Mucosa of gallbladder (tissue), 1 donor: ENCODE data around the gene HCN2. TPM values are rescaled to one million over a fixed set of nuclear protein-coding genes. Genes with fewer than 3 reads are reported as not detected.
A peak's percentile ranks its signal among the peaks of the same experiment; 100 is the strongest.

Source experiments
- DNase-seq: peaks from one replicate; pipeline ENCODE4 v3.0.0-alpha.2; 2020; ENCODE audit warnings: low spot score
- total RNA-seq: library from RNA; stranded (reverse); gene quantifications from one replicate; pipeline ENCODE4 v1.2.1, GENCODE V29; 2021
- donor health status: DM: no; HTN: no; CAD: no.

HCN2 gene
- total RNA-seq, 1 donor from 2014 or later = 0.40 TPM

- no peak for DNase-seq
Measured at GRCh38 chr19:571566-571974, 18.1 kb upstream of the HCN2 start.

- peak; percentile 99 for DNase-seq
Measured at GRCh38 chr19:572140-572742, 17.4 kb upstream of the HCN2 start, which contains the start of gene BSG. TSS of gene BSG (plus strand) at chr19:572596. CDS start at chr19:572635, 39 bp downstream.

DNA sequence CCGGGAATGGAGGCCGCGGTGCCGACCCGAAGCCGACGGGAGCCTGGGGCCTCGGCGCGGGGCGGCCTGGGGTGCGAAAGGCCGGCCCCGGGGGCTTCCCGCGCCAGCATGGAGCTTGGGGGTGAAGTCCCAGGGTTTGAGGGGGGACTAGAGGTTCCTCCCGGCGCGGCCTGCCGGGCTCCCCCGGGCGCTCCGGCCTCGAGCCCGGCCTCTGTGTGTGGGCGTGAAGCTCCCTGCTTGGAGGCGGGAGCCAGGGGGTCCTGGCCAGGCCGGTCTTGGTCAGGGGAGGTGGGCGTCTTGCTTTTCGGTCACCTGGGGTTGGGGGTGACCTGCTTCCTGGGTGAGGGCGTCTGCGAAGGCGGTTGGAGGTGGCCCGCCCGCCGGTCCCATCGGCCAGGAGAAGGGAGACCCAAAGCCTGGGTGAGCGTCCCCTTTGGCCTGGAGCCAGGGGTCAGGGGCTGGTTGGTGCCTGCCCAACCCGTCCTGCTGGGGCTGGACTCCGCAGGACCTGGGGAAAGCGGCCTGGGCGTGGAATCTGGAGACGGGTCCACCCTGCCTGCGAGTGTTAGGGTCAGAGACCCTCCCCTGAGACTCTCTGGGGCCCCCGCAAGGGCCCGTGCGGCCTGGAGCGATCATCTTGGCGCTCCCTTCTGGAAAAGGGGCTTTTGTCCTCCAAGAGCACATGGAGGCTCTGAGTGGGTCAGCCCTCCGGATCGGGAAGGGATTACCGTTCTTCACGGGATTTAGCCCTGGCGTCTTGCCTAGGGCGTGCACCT, 16.8 kb upstream of the HCN2 start:
- peak; percentile 38 for DNase-seq

- DNase-seq = no peak
Measured at GRCh38 chr19:573519-573825, 16.2 kb upstream of the HCN2 start.

DNA sequence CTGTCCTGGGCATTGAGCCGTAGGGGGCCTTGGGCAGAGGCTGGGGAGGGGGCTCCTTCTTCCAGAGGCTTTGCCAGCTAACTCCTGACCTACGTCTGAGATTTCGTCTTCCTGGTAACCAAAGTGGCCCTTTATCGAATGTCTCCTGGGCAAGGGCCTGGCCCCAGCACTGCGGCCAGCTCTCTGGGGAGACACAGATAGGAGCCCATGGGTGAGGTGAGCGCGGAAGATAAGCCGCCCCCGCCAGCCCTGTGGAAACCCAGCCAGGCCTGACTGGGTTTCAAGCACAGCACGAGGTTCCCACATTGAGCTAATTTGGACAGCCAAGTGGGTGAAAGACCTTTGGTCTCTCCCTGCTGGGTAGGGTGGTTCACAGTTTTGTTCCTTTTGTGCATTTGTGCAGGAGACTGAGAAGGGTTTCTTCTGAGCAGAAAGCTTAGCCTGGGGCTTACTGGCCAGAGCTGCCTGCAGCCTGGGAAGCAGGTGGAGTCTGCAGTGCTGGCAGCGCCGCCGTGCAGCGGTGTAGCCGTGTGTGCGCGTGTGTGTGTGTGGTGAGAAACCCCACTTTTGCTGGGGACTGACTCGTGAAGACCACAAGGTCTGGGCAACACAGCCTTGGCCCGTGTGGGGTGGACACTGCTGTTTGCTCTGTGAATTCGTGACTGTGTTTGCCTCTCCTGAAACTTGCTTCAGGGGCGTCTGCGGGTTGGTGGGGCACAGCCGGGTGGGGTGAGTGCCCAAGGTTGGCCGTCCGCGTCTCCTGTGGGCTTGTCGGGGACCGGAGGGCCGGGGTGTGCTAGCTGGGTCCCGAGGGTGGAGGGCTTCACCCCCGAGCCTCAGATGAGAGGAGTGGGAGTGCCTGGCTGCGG, 14.8 kb upstream of the HCN2 start:
- no peak for DNase-seq

- no peak for DNase-seq
Measured at GRCh38 chr19:575527-576506, 13.9 kb upstream of the HCN2 start.

- no peak for DNase-seq
Measured at GRCh38 chr19:576768-577438, 12.8 kb upstream of the HCN2 start.

DNA sequence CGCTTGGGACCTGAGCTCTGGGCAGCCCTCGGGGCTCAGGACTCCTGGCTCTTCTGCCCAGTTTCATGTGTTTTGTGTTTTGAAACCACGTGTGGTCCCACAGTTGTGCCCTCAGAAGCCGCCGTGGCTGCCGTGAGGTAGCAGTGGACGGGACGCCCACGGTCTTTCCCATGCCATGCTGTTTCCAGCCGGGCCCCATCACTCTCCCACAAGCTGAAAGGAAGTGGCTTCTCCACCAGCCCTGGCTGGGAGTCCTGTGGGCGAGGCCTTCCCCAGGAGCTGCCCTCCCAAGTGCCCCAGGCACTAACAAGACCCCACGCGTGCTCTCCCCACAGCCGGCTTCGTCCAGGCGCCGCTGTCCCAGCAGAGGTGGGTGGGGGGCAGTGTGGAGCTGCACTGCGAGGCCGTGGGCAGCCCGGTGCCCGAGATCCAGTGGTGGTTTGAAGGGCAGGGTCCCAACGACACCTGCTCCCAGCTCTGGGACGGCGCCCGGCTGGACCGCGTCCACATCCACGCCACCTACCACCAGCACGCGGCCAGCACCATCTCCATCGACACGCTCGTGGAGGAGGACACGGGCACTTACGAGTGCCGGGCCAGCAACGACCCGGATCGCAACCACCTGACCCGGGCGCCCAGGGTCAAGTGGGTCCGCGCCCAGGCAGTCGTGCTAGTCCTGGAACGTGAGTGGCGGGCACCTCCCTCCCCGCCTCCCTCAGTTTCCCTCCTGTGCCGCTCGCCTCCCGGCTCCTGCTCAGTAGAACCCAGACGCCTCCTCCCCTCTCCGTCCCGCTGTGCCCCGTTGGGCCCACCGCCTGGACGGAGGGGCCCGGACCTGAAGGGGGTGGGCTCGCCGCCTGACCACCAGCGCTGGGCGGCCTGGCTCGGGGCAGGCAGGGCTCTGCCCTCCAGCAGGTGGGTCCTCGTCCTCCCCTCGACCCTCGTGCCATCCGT, 12.0 kb upstream of the HCN2 start:
- no peak for DNase-seq

DNA sequence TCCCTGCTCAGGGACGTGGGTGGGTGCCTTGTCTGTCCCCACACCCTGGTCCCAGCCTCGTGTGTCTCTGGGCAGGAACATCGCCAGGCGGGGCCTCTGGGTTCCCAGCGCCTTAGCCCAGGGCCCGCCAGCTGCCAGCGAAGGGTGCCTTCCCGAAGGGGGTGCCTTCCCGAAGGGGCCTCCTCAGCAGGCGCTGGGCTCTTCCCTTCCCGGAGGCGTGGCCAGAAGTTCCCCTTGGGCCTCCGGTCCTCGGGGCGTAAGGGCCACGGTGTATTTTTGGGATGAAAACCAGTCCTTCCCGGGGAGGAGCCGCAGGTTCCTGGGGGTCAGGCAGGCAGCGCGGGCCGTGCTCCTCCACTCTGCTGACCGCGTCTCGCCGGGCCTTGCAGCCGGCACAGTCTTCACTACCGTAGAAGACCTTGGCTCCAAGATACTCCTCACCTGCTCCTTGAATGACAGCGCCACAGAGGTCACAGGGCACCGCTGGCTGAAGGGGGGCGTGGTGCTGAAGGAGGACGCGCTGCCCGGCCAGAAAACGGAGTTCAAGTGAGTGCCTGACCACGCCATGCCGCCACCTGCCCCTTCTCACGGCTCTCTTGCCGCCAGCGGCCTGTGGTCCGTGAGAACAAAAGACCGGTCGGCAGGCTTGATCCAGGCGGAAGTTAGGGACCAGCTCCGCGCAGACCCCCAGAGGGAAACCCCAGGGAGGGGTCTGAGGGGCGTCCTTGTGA, 10.4 kb upstream of the HCN2 start:
- no peak for DNase-seq

DNA sequence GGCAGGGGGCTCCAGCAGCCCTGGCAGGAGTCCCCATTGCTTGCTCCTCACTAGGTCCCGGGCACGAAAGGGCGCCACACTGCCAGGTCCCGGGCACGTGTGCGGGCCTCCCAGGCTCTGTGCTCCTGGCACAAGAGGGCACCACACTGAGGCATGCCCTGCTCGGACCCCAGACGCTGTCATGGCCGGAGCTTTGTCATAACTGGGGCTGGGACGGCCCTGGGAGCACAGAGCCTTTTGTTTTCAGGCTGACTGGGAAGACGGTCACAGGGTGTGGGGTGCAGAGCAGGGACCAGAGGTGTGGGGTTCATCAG, 9.9 kb upstream of the HCN2 start:
- DNase-seq = no peak

DNA sequence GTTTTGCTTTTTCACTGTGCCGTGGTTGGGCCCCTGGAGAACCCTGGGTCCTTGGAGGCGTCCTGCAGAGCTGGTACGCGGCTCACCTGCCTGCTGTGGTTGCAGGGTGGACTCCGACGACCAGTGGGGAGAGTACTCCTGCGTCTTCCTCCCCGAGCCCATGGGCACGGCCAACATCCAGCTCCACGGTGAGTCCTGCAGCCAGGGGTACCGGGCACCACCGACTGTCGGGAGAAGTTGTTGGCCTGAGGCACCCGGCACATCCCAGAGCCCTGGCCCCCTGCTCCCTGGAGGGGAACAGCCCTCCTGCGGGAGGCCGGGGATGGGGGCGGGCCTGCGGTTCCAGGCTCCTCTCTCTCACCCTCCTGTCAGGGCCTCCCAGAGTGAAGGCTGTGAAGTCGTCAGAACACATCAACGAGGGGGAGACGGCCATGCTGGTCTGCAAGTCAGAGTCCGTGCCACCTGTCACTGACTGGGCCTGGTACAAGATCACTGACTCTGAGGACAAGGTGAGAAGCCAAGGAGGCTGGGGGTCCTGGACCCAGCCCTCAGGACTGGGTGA, 9.3 kb upstream of the HCN2 start:
- no peak for DNase-seq

- DNase-seq = no peak
Measured at GRCh38 chr19:581399-582111, 8.1 kb upstream of the HCN2 start.

DNA sequence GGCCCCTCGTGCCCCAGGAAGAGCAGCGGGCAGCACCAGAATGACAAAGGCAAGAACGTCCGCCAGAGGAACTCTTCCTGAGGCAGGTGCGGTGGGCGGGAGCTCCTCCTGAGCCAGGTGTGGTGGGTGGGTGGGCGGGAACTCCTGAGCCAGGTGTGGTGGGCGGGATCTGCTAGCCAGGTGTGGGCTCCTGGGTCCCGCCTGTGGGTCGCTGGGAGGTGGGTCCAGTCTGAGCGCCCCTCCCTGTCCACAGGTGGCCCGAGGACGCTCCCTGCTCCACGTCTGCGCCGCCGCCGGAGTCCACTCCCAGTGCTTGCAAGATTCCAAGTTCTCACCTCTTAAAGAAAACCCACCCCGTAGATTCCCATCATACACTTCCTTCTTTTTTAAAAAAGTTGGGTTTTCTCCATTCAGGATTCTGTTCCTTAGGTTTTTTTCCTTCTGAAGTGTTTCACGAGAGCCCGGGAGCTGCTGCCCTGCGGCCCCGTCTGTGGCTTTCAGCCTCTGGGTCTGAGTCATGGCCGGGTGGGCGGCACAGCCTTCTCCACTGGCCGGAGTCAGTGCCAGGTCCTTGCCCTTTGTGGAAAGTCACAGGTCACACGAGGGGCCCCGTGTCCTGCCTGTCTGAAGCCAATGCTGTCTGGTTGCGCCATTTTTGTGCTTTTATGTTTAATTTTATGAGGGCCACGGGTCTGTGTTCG, 7.0 kb upstream of the HCN2 start:
- no peak for DNase-seq

DNA sequence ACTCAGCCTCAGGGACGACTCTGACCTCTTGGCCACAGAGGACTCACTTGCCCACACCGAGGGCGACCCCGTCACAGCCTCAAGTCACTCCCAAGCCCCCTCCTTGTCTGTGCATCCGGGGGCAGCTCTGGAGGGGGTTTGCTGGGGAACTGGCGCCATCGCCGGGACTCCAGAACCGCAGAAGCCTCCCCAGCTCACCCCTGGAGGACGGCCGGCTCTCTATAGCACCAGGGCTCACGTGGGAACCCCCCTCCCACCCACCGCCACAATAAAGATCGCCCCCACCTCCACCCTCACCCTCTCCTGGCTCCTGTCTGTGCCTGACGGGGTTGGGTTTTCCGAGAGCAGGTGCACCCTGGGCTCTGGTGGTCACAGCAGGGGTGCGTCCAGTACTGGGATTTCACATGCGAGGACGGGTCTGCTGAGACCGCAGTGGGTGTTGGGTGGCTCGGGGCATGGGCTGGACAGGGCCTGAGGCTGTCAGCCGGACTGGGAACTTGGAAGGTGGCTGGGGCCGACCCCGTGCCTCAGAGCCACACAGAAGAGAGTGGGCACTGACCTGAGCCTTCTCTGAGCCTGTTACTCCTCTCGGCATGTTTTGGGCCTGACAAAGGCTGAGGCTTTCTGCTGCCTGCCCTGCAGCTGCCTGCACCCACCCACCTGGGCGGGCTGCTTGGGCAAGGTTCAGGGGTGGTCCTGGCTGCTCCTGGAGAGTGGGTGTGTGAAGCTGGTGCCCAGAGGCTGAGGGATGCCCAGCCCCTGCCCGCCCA, 6.3 kb upstream of the HCN2 start:
- no peak for DNase-seq

DNA sequence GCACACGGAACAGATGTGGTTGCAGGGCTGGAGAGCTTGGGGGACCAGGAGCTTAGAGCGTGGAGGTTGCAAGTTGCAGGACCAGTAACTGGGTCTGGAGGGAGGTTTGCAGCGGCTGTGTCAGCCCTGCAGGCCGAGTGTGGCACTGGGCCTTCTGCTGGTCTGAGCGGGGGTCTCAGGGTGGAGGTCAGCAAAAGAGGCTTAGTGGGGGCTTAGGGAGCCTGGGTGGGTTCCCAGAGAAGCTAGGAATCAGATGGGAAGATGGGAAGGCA, 5.8 kb upstream of the HCN2 start:
- no peak for DNase-seq

GRCh38 chr19:584240-585001, 5.3 kb upstream of the HCN2 start:
- no peak for DNase-seq
